ENCODE data around the gene TULP4.
A peak's percentile ranks its signal among the peaks of the same experiment; 100 is the strongest.
"Not testable (repeated sequence)": the region's sequence is repeated elsewhere in the genome, so short reads cannot be mapped to it uniquely, and the experiment has no call there.

The TULP4 gene

GRCh38 chr6:158557110-158557509 lies 244.8 kb downstream of the TULP4 start:
- not testable (repeated sequence) for H3K79me1 ChIP-seq (replicated peaks; ENCODE audit: low read length, poor library complexity, severe bottlenecking); DNase-seq
- WGBS = 96% methylated on average over 3 of the region's 3 CpGs

GRCh38 chr6:158557927-158558326 lies 245.7 kb downstream of the TULP4 start:
- H4K91ac ChIP-seq (ENCODE audit: low read length) = no peak overlapping the region
- H3K23ac ChIP-seq (ENCODE audit: low read length in 2 of 2) = no peak overlapping the region
- no peak overlapping the region for H2AFZ ChIP-seq (ENCODE audit: low read depth, low read length)
- H3K4me1 ChIP-seq (ENCODE audit: control insufficient read depth, insufficient read depth, low read depth, low read length) = peaks cover 12% of the 10 kb centered on the region
- no peak overlapping the region for H3K4me3 ChIP-seq (ENCODE audit: insufficient read depth in 1 of 2, low read depth in 1 of 2, low read length in 2 of 2)
- H3K27me3 ChIP-seq (ENCODE audit: control insufficient read depth in 1 of 2, insufficient read depth in 1 of 2, low read length in 2 of 2) = no peaks in the 10 kb centered on the region
- no peak overlapping the region for H2BK120ac ChIP-seq (ENCODE audit: low read depth, low read length)
- H4K8ac ChIP-seq (ENCODE audit: low read length) = no peak overlapping the region
- no peak overlapping the region for H3K4ac ChIP-seq (ENCODE audit: low read depth in 1 of 2, low read length in 2 of 2)
- H2BK5ac ChIP-seq (ENCODE audit: low read depth, low read length, poor library complexity, severe bottlenecking) = no peak overlapping the region
- no peak overlapping the region for H3K18ac ChIP-seq (ENCODE audit: low read depth in 1 of 2, low read length in 2 of 2)
- H3K14ac ChIP-seq (ENCODE audit: low read length in 2 of 2) = no peak overlapping the region
- H3K79me1 ChIP-seq (replicated peaks; ENCODE audit: low read length, poor library complexity, severe bottlenecking) = peaks cover 9% of the 10 kb centered on the region
- no peak overlapping the region for H3K9ac ChIP-seq (ENCODE audit: low read length)
- no peak for DNase-seq
- no peak overlapping the region for H2AK5ac ChIP-seq (ENCODE audit: low read length, severe bottlenecking)
- no peak overlapping the region for H2BK15ac ChIP-seq (ENCODE audit: low read depth, poor library complexity, severe bottlenecking)
- no peak overlapping the region for H3K27ac ChIP-seq (ENCODE audit: low read length, poor library complexity, severe bottlenecking)
- H2BK12ac ChIP-seq (ENCODE audit: low read length in 2 of 2) = no peak overlapping the region
- H3K4me2 ChIP-seq (ENCODE audit: low read length, poor library complexity, severe bottlenecking) = no peak overlapping the region
- 90% methylated on average over 5 of the region's 5 CpGs for WGBS
- no peaks in the 10 kb centered on the region for H3K9me3 ChIP-seq (ENCODE audit: control insufficient read depth, low read length)
- H3K36me3 ChIP-seq (ENCODE audit: control insufficient read depth in 1 of 2, insufficient read depth in 2 of 2, low read depth in 1 of 2, low read length in 2 of 2) = no peaks in the 10 kb centered on the region

More at GRCh38 chr6:158557110-158557509, 244.8 kb downstream of the TULP4 start:
- H3K18ac ChIP-seq (ENCODE audit: low read depth in 1 of 2, low read length in 2 of 2); H2BK15ac ChIP-seq (ENCODE audit: low read depth, poor library complexity, severe bottlenecking); H2BK5ac ChIP-seq (ENCODE audit: low read depth, low read length, poor library complexity, severe bottlenecking); H3K27me3 ChIP-seq (ENCODE audit: control insufficient read depth in 1 of 2, insufficient read depth in 1 of 2, low read length in 2 of 2); H3K9me3 ChIP-seq (ENCODE audit: control insufficient read depth, low read length); H2BK12ac ChIP-seq (ENCODE audit: low read length in 2 of 2); H4K91ac ChIP-seq (ENCODE audit: low read length); H3K4me2 ChIP-seq (ENCODE audit: low read length, poor library complexity, severe bottlenecking); H3K14ac ChIP-seq (ENCODE audit: low read length in 2 of 2); H3K4ac ChIP-seq (ENCODE audit: low read depth in 1 of 2, low read length in 2 of 2); H3K23ac ChIP-seq (ENCODE audit: low read length in 2 of 2); H3K27ac ChIP-seq (ENCODE audit: low read length, poor library complexity, severe bottlenecking); H2AFZ ChIP-seq (ENCODE audit: low read depth, low read length); H2AK5ac ChIP-seq (ENCODE audit: low read length, severe bottlenecking); H3K36me3 ChIP-seq (ENCODE audit: control insufficient read depth in 1 of 2, insufficient read depth in 2 of 2, low read depth in 1 of 2, low read length in 2 of 2); H2BK120ac ChIP-seq (ENCODE audit: low read depth, low read length); H3K4me3 ChIP-seq (ENCODE audit: insufficient read depth in 1 of 2, low read depth in 1 of 2, low read length in 2 of 2); H3K9ac ChIP-seq (ENCODE audit: low read length); H4K8ac ChIP-seq (ENCODE audit: low read length): not testable (repeated sequence)
- peaks cover 10% of the 10 kb centered on the region for H3K4me1 ChIP-seq (ENCODE audit: control insufficient read depth, insufficient read depth, low read depth, low read length)

GRCh38 chr6:158558415-158559306 lies 246.4 kb downstream of the TULP4 start:
- H2AFZ ChIP-seq (ENCODE audit: low read depth, low read length) = no peak overlapping the region
- H3K9me3 ChIP-seq (ENCODE audit: control insufficient read depth, low read length) = no peaks in the 10 kb centered on the region
- H2BK15ac ChIP-seq (ENCODE audit: low read depth, poor library complexity, severe bottlenecking) = no peak overlapping the region
- H3K4me1 ChIP-seq (ENCODE audit: control insufficient read depth, insufficient read depth, low read depth, low read length) = peaks cover 16% of the 10 kb centered on the region
- peaks cover 9% of the 10 kb centered on the region for H3K79me1 ChIP-seq (replicated peaks; ENCODE audit: low read length, poor library complexity, severe bottlenecking)
- H2AK5ac ChIP-seq (ENCODE audit: low read length, severe bottlenecking) = no peak overlapping the region
- H3K4ac ChIP-seq (ENCODE audit: low read depth in 1 of 2, low read length in 2 of 2) = peak overlapping the region in 1 of 2 experiments; percentile 7
- no peak overlapping the region for H3K14ac ChIP-seq (ENCODE audit: low read length in 2 of 2)
- no peak overlapping the region for H2BK12ac ChIP-seq (ENCODE audit: low read length in 2 of 2)
- H3K23ac ChIP-seq (ENCODE audit: low read length in 2 of 2) = no peak overlapping the region
- peak overlapping the region; percentile 83 for H4K8ac ChIP-seq (ENCODE audit: low read length)
- 95% methylated on average over 13 of the region's 14 CpGs for WGBS
- no peak for DNase-seq
- H3K27me3 ChIP-seq (ENCODE audit: control insufficient read depth in 1 of 2, insufficient read depth in 1 of 2, low read length in 2 of 2) = no peaks in the 10 kb centered on the region
- H3K4me2 ChIP-seq (ENCODE audit: low read length, poor library complexity, severe bottlenecking) = no peak overlapping the region
- H4K91ac ChIP-seq (ENCODE audit: low read length) = no peak overlapping the region
- H3K36me3 ChIP-seq (ENCODE audit: control insufficient read depth in 1 of 2, insufficient read depth in 2 of 2, low read depth in 1 of 2, low read length in 2 of 2) = no peaks in the 10 kb centered on the region
- H3K27ac ChIP-seq (ENCODE audit: low read length, poor library complexity, severe bottlenecking) = no peak overlapping the region
- peak overlapping the region; percentile 91 for H3K9ac ChIP-seq (ENCODE audit: low read length)
- H2BK5ac ChIP-seq (ENCODE audit: low read depth, low read length, poor library complexity, severe bottlenecking) = no peak overlapping the region
- no peak overlapping the region for H2BK120ac ChIP-seq (ENCODE audit: low read depth, low read length)
- no peak overlapping the region for H3K18ac ChIP-seq (ENCODE audit: low read depth in 1 of 2, low read length in 2 of 2)
- H3K4me3 ChIP-seq (ENCODE audit: insufficient read depth in 1 of 2, low read depth in 1 of 2, low read length in 2 of 2) = peak overlapping the region in 1 of 2 experiments; percentile 84

GRCh38 chr6:158559338-158559894 lies 247.2 kb downstream of the TULP4 start:
- Histone ChIP-seq H2AK5ac (ENCODE audit: low read length, severe bottlenecking) (no peak overlapping the region), H3K27ac (ENCODE audit: low read length, poor library complexity, severe bottlenecking) (peak overlapping the region; percentile 4), H2AFZ (ENCODE audit: low read depth, low read length) (peak overlapping the region; percentile 21), H3K27me3 (ENCODE audit: control insufficient read depth in 1 of 2, insufficient read depth in 1 of 2, low read length in 2 of 2) (no peaks in the 10 kb centered on the region), H3K23ac (ENCODE audit: low read length in 2 of 2) (no peak overlapping the region), H3K36me3 (ENCODE audit: control insufficient read depth in 1 of 2, insufficient read depth in 2 of 2, low read depth in 1 of 2, low read length in 2 of 2) (no peaks in the 10 kb centered on the region), H3K14ac (ENCODE audit: low read length in 2 of 2) (peak overlapping the region in 1 of 2 experiments; percentile 5), H2BK12ac (ENCODE audit: low read length in 2 of 2) (no peak overlapping the region), H2BK15ac (ENCODE audit: low read depth, poor library complexity, severe bottlenecking) (peak overlapping the region; percentile 12), H3K18ac (ENCODE audit: low read depth in 1 of 2, low read length in 2 of 2) (peak overlapping the region; percentile 55 to 87), H4K91ac (ENCODE audit: low read length) (peak overlapping the region; percentile 80), H2BK120ac (ENCODE audit: low read depth, low read length) (peak overlapping the region; percentile 91), H4K8ac (ENCODE audit: low read length) (peak overlapping the region; percentile 83), H3K4me3 (ENCODE audit: insufficient read depth in 1 of 2, low read depth in 1 of 2, low read length in 2 of 2) (peak overlapping the region; percentile 84 to 93), H2BK5ac (ENCODE audit: low read depth, low read length, poor library complexity, severe bottlenecking) (no peak overlapping the region), H3K9ac (ENCODE audit: low read length) (peak overlapping the region; percentile 91), H3K4me1 (ENCODE audit: control insufficient read depth, insufficient read depth, low read depth, low read length) (peaks cover 17% of the 10 kb centered on the region), H3K4ac (ENCODE audit: low read depth in 1 of 2, low read length in 2 of 2) (peak overlapping the region; percentile 32 to 66), H3K4me2 (ENCODE audit: low read length, poor library complexity, severe bottlenecking) (peak overlapping the region; percentile 97), H3K79me1 (replicated peaks; ENCODE audit: low read length, poor library complexity, severe bottlenecking) (peaks cover 14% of the 10 kb centered on the region), H3K9me3 (ENCODE audit: control insufficient read depth, low read length) (no peaks in the 10 kb centered on the region)
- DNase-seq = peak; percentile 11
- WGBS = 62% methylated on average over 14 of the region's 14 CpGs
